ENCODE measurements around the gene FILIP1L. TPM values are rescaled to one million over a fixed set of nuclear protein-coding genes. Genes with fewer than 3 reads are reported as not detected.

Gene FILIP1L
- total RNA-seq, 1 experiment from 2014 or later = 0.07 TPM

GRCh38 chr3:99965681-99966408 is 148.5 kb downstream of the FILIP1L start:
- H3K27ac Mint-ChIP-seq = peak overlapping the region in 1 of 3 experiments; percentile 49; a peak in 1 of 7 replicates
- no peaks in the 10 kb centered on the region for H3K27me3 Mint-ChIP-seq (ENCODE audit: low read depth)
- no CpG with 5 or more reads among the region's 3 CpGs for WGBS (ENCODE audit: extremely low coverage, insufficient read length, low lambda C conversion rate)
- H3K18ac ChIP-seq (ENCODE audit: insufficient read length, low read depth, low read length) = no peak overlapping the region
- H3K4me1 Mint-ChIP-seq = no peaks in the 10 kb centered on the region
- no peak overlapping the region for H3T11ph ChIP-seq (ENCODE audit: low read length)
- H3K27ac ChIP-seq (ENCODE audit: insufficient read length, low read depth, low read length) = no peak overlapping the region
- H3K27me3 ChIP-seq (ENCODE audit: insufficient read depth, low read length) = no peaks in the 10 kb centered on the region
- H3K79me1 ChIP-seq (ENCODE audit: insufficient read depth, low read depth, low read length, poor library complexity, severe bottlenecking) = no peaks in the 10 kb centered on the region
- no peak overlapping the region for H3K14ac ChIP-seq (ENCODE audit: insufficient read depth, low read length)
- no peak overlapping the region for H2BK120ac ChIP-seq (ENCODE audit: low read depth, low read length, poor library complexity, severe bottlenecking)
- no peaks in the 10 kb centered on the region for H3K23me2 ChIP-seq (ENCODE audit: insufficient read length, low read depth, low read length, poor library complexity, severe bottlenecking)
- no peaks in the 10 kb centered on the region; a peak in 1 of 7 replicates for H3K36me3 Mint-ChIP-seq (ENCODE audit: insufficient read depth in 1 of 3, low read depth in 3 of 3)
- no peak overlapping the region for H4K8ac ChIP-seq (replicated peaks; ENCODE audit: insufficient read length, low read depth, low read length)
- no peaks in the 10 kb centered on the region for H3K9me3 Mint-ChIP-seq
- no peak overlapping the region for H3K4me3 Mint-ChIP-seq
- no peak overlapping the region for H2AFZ ChIP-seq (ENCODE audit: low read length)
- H3K4ac ChIP-seq (ENCODE audit: low read depth, low read length) = no peak overlapping the region
- TF ChIP-seq CTCF (conservative IDR thresholded peaks at IDR 0.05) = no peak
- H3K4me1 ChIP-seq (ENCODE audit: insufficient read depth, low read length) = no peaks in the 10 kb centered on the region; the same call in 1 of the 2 replicates
- H4K20me1 ChIP-seq (ENCODE audit: control insufficient read depth, insufficient read depth, insufficient read length) = no peaks in the 10 kb centered on the region
- no peak for DNase-seq
- no peak overlapping the region for H4K91ac ChIP-seq (ENCODE audit: insufficient read length, low read depth, low read length)
- no peak overlapping the region for H2BK12ac ChIP-seq (ENCODE audit: insufficient read length, low read depth, low read length)
- no peak overlapping the region for H2AK5ac ChIP-seq (ENCODE audit: insufficient read length, low read length)
- no peaks in the 10 kb centered on the region for H3K9me3 ChIP-seq (ENCODE audit: control insufficient read depth, low read depth, low read length)
- H2BK20ac ChIP-seq (ENCODE audit: low read depth, low read length, poor library complexity, severe bottlenecking) = no peak overlapping the region
- H3K4me2 ChIP-seq (ENCODE audit: insufficient read depth, insufficient read length, low read length) = no peak overlapping the region
- H2BK5ac ChIP-seq (ENCODE audit: insufficient read length, low read length) = no peak overlapping the region
- no peak overlapping the region for H3K23ac ChIP-seq (ENCODE audit: insufficient read length, low read depth, low read length)
- no peak overlapping the region for H3K9ac ChIP-seq (ENCODE audit: extremely low read depth, insufficient read length, low read length)
- H3K79me2 ChIP-seq (ENCODE audit: insufficient read depth, low read length) = no peaks in the 10 kb centered on the region
- H3K56ac ChIP-seq (ENCODE audit: insufficient read length, low read depth, low read length) = no peak overlapping the region
- H2BK15ac ChIP-seq (ENCODE audit: low read depth, low read length) = no peak overlapping the region
- no peak overlapping the region for H4K5ac ChIP-seq (ENCODE audit: insufficient read length, low read depth, low read length)
